NCI-H748 (cell line): ENCODE results near the gene LIN7C.
"Not testable (repeated sequence)": the region's sequence is repeated elsewhere in the genome, so short reads cannot be mapped to it uniquely, and the experiment has no call there.

Experiments
- DNase-seq: peaks from one replicate; lab custom pipeline; 2025; ENCODE audit not compliant: unreplicated experiment; lab: John Stamatoyannopoulos, UW

LIN7C gene

DNA sequence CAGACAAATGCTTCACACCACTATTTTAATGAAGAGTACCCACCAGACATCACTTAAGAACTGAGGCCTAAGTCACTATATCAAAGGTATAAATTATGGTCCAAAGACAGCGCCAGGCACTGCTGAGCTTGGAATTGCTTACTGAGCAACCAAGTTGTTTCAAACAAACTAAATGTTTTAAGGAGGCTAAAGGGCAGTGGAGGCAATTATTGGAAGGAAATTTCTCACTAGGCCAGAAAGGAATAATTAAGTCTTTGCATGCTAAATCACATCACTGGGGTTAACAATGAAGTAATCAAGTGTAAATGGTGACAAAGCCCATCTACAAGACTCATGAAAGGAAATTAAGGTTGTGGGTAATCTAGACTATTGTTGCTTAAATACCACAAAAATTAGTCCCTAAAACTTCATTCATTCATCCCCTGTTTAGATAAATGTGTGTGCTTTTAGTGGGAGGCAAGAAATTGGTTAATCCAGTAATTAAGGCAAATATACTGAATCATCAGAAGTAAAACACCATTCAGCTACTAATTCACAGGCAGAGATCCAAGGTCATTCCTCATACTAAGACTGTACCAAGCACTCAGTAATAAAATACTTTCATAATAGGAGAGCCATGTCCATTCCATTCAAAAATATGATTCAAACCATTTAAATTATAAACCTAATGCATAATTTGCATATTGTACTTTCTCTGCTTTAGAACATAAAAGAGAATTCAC, 55.2 kb downstream of the LIN7C start:
- DNase-seq: peak; percentile 17

- not testable (repeated sequence) for DNase-seq
Measured at GRCh38 chr11:27448184-27448540, 58.4 kb downstream of the LIN7C start.

DNA sequence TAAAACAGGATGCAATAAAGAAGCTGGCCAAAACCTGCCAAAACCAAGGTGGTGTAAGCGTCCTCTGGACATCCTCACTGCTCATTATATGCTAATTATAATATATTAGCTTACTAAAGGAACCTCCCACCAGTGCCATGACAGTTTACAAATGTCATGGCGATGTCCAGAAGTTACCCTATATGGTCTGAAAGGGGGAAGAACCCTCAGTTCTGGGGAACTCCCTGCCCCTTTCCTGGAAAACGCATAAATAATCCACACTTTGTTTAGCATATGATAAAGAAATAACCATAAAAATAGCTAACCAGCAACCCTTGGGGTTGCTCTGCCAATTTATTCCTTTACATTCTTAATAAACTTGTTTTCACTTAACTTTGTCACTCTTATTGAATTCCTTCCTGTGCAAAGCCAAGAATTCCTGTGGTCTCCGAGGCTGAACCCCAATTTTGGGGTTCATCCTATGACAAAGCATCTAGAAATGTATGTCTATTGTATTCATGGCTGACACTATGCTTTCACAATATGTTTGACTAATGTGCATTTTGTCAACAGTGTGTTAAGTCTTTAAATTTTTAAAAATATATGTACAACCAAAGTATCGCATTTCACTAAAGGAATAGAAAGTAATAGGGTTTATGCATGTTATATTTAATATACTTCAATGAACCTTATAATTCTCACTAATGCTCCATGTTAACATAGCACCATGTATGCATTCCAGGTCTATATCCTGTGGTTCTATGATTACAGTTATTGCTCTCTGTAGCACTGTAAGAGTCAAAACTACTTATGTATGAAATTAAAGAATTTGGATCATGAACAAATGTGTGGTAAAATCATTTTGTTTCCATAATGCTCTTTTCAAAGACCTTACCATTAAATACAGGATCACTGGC, 59.0 kb downstream of the LIN7C start:
- DNase-seq: no peak

GRCh38 chr11:27445625-27446024, 60.9 kb downstream of the LIN7C start:
- DNase-seq: no peak

GRCh38 chr11:27444801-27445215, 61.8 kb downstream of the LIN7C start:
- peak; percentile 100 for DNase-seq
